Measurements from ENCODE around the gene DIP2A.

DNA sequence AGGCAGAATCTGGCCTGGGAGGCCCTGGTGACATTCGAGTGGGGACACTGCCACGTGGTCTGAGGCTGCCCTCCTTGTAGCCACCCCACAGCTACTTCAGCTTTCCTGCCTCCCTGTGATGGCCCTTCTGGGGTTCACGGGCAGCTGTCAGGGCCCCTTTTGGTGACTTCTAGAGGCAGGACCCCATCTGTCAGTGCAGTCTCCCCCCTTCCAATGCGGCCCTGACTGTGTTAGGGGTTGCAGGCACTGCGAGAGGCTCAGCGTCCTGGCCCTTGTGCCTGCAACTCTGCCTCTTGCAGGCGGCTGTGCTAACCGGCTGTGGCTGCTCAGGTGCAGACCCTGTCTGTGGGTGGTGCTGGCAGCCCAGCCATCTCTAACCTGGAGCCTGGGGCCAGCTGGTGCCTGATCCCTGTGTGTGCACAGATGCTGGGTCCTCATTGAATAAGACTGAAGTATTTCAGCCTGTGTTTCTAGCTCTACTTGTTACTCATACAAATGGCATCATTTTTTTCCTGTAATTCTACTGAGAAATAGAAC is 84.0 kb downstream of the DIP2A start:
- TF ChIP-seq, protein P1, sequence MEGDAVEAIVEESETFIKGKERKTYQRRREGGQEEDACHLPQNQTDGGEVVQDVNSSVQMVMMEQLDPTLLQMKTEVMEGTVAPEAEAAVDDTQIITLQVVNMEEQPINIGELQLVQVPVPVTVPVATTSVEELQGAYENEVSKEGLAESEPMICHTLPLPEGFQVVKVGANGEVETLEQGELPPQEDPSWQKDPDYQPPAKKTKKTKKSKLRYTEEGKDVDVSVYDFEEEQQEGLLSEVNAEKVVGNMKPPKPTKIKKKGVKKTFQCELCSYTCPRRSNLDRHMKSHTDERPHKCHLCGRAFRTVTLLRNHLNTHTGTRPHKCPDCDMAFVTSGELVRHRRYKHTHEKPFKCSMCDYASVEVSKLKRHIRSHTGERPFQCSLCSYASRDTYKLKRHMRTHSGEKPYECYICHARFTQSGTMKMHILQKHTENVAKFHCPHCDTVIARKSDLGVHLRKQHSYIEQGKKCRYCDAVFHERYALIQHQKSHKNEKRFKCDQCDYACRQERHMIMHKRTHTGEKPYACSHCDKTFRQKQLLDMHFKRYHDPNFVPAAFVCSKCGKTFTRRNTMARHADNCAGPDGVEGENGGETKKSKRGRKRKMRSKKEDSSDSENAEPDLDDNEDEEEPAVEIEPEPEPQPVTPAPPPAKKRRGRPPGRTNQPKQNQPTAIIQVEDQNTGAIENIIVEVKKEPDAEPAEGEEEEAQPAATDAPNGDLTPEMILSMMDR (IDR thresholded peaks at IDR 0.05; ENCODE audit: poor library complexity), result no peak
- TF ChIP-seq EZH2 (IDR thresholded peaks at IDR 0.05; ENCODE audit: borderline replicate concordance), result no peak

All from hepatocyte (in vitro differentiated cells).